Endodermal cell (in vitro differentiated cells): ENCODE results near the gene ATOSB. TPM values are rescaled to one million over a fixed set of nuclear protein-coding genes. Genes with fewer than 3 reads are reported as not detected.
"Not testable (repeated sequence)": the region's sequence is repeated elsewhere in the genome, so short reads cannot be mapped to it uniquely, and the experiment has no call there.

Experiments used
- DNase-seq: peaks from one replicate; pipeline ENCODE4 v3.0.0-alpha.2; 2017
- H3K27ac ChIP-seq: 2 replicates; pipeline ENCODE4 v1.5.1; 2013; ENCODE audit warnings: mild to moderate bottlenecking, low read depth, low read length, moderate library complexity
- H3K27me3 ChIP-seq: 2 replicates; pipeline ENCODE4 v1.6.1; 2013; ENCODE audit warnings: mild to moderate bottlenecking, low read length, moderate library complexity; ENCODE audit not compliant: insufficient read depth, control insufficient read depth, poor library complexity, severe bottlenecking
- H3K36me3 ChIP-seq: 2 replicates; pipeline ENCODE4 v1.7.0; 2013; ENCODE audit warnings: mild to moderate bottlenecking, low read length, moderate library complexity; ENCODE audit not compliant: control insufficient read depth, insufficient read depth
- H3K4me1 ChIP-seq: one replicate; pipeline ENCODE4 v1.7.0; 2013; ENCODE audit warnings: low read length; ENCODE audit not compliant: control insufficient read depth, insufficient read depth
- H3K4me3 ChIP-seq: 2 replicates; pipeline ENCODE4 v1.5.1; 2013; ENCODE audit warnings: mild to moderate bottlenecking, low read length, moderate library complexity
- H3K9ac ChIP-seq: 2 replicates; pipeline ENCODE4 v1.6.1; 2013; ENCODE audit warnings: mild to moderate bottlenecking, low read length, moderate library complexity; ENCODE audit not compliant: poor library complexity, severe bottlenecking; ENCODE audit errors: extremely low read depth
- H3K9me3 ChIP-seq: 2 replicates; pipeline ENCODE4 v1.6.1; 2013; ENCODE audit warnings: mild to moderate bottlenecking, low read length, moderate library complexity; ENCODE audit not compliant: control insufficient read depth
- H3K27ac Mint-ChIP-seq: 2 replicates; pipeline ENCODE4 v1.8.0; 2020; ENCODE audit warnings: mixed read lengths
- H3K27me3 Mint-ChIP-seq: 2 replicates; pipeline ENCODE4 v1.8.0; 2021; ENCODE audit warnings: mild to moderate bottlenecking, mixed read lengths; ENCODE audit not compliant: insufficient read depth
- H3K36me3 Mint-ChIP-seq: 2 replicates; pipeline ENCODE4 v1.8.0; 2020; ENCODE audit warnings: low read depth, mixed read lengths
- H3K4me1 Mint-ChIP-seq: 2 replicates; pipeline ENCODE4 v1.8.0; 2020; ENCODE audit warnings: mixed read lengths
- H3K4me3 Mint-ChIP-seq: 2 replicates; pipeline ENCODE4 v1.8.0; 2020; ENCODE audit warnings: mild to moderate bottlenecking, moderate library complexity, mixed read lengths
- H3K9me3 Mint-ChIP-seq: 2 replicates; pipeline ENCODE4 v1.8.0; 2020; ENCODE audit warnings: mild to moderate bottlenecking, mixed read lengths
- CTCF ChIP-seq: fragments of 200-600 bp; sonication (generic); conservative IDR thresholded peaks from 2 replicates; pipeline ENCODE4 v1.5.0; 2021; ENCODE audit warnings: antibody characterized with exemption, mild to moderate bottlenecking
- WGBS, 2 experiments: methylation state at CpG; one replicate each; pipeline versions ENCODE4 v1.1.5 to v1.1.7; 2013; ENCODE audit warnings: missing lambda C conversion rate in 2 of 2, mixed read lengths in 1 of 2; ENCODE audit not compliant: insufficient coverage in 1 of 2, insufficient read length in 1 of 2; 5-methylcytosine and 5-hydroxymethylcytosine counted together
- total RNA-seq, 2 donors: library from RNA; stranded (reverse); fragmentation: NEBNext Ultra II Directional in 1 of 2; extraction: Animal tissue kit (Norgen Biotek cat#: 25700) in 1 of 2; gene quantifications; 2 replicates in 1 of 2; 3 replicates in 1 of 2; pipeline ENCODE4 v1.2.1, GENCODE V29; 2021

The ATOSB gene
- total RNA-seq, 2 donors from 2014 or later, result 21.1 to 22.7 TPM

GRCh38 chr9:35152926-35153325 is 37.3 kb upstream of the ATOSB start:
- Histone ChIP-seq H3K4me1 (no peaks in the 10 kb centered on the region), H3K27ac (no peak overlapping the region), H3K36me3 (no peaks in the 10 kb centered on the region), H3K9ac (no peak overlapping the region), H3K4me3 (no peak overlapping the region), H3K27me3 (no peaks in the 10 kb centered on the region), H3K9me3 (peaks cover 44% of the 10 kb centered on the region)
- DNase-seq, result no peak
- no peak overlapping the region for H3K4me3 Mint-ChIP-seq
- H3K9me3 Mint-ChIP-seq, result peaks cover 26% of the 10 kb centered on the region
- H3K4me1 Mint-ChIP-seq, result no peaks in the 10 kb centered on the region
- peaks cover 17% of the 10 kb centered on the region for H3K36me3 Mint-ChIP-seq
- WGBS, 2 experiments, result 85 to 93% methylated on average over 5 to 9 of the region's 9 CpGs
- H3K27me3 Mint-ChIP-seq, result no peaks in the 10 kb centered on the region
- no peak for TF ChIP-seq CTCF
- H3K27ac Mint-ChIP-seq, result no peak overlapping the region

- H3K36me3 ChIP-seq, H3K4me3 ChIP-seq, H3K27ac Mint-ChIP-seq, H3K27me3 ChIP-seq, H3K4me1 Mint-ChIP-seq, H3K4me1 ChIP-seq, H3K4me3 Mint-ChIP-seq, H3K9ac ChIP-seq, H3K36me3 Mint-ChIP-seq, DNase-seq, H3K27ac ChIP-seq, H3K27me3 Mint-ChIP-seq: not testable (repeated sequence)
- H3K9me3 Mint-ChIP-seq, result peaks cover 58% of the 10 kb centered on the region
- 83 to 91% methylated on average over 2 to 4 of the region's 5 CpGs for WGBS, 2 experiments
- peaks cover 53% of the 10 kb centered on the region for H3K9me3 ChIP-seq
Observed at GRCh38 chr9:35147941-35148563, 32.4 kb upstream of the ATOSB start.

- H3K4me3 Mint-ChIP-seq, result no peak overlapping the region
- no peaks in the 10 kb centered on the region for H3K36me3 Mint-ChIP-seq
- Histone ChIP-seq H3K9me3 (peaks cover 41% of the 10 kb centered on the region), H3K4me3 (no peak overlapping the region), H3K36me3 (no peaks in the 10 kb centered on the region), H3K27me3 (no peaks in the 10 kb centered on the region), H3K4me1 (no peaks in the 10 kb centered on the region), H3K9ac (no peak overlapping the region), H3K27ac (no peak overlapping the region)
- 91 to 94% methylated on average over 5 of the region's 5 CpGs for WGBS, 2 experiments
- H3K9me3 Mint-ChIP-seq, result peaks cover 54% of the 10 kb centered on the region
- H3K4me1 Mint-ChIP-seq, result no peaks in the 10 kb centered on the region
- no peaks in the 10 kb centered on the region for H3K27me3 Mint-ChIP-seq
- TF ChIP-seq CTCF, result no peak
- DNase-seq, result no peak
- H3K27ac Mint-ChIP-seq, result no peak overlapping the region
Observed at GRCh38 chr9:35142037-35142436, 26.4 kb upstream of the ATOSB start.

- no peaks in the 10 kb centered on the region for H3K27me3 ChIP-seq
- H3K36me3 ChIP-seq, result no peaks in the 10 kb centered on the region
- H3K27ac ChIP-seq, result no peak overlapping the region
- no peak overlapping the region for H3K4me3 ChIP-seq
- H3K27me3 Mint-ChIP-seq, result no peaks in the 10 kb centered on the region
- H3K4me1 Mint-ChIP-seq, result no peaks in the 10 kb centered on the region
- 73 to 85% methylated on average over 1 to 2 of the region's 2 CpGs for WGBS, 2 experiments
- TF ChIP-seq CTCF, result no peak
- H3K9me3 ChIP-seq, result peaks cover 36% of the 10 kb centered on the region
- H3K4me1 ChIP-seq, result no peaks in the 10 kb centered on the region
- H3K27ac Mint-ChIP-seq, result no peak overlapping the region
- no peak for DNase-seq
- peaks cover 51% of the 10 kb centered on the region for H3K9me3 Mint-ChIP-seq
- no peak overlapping the region for H3K9ac ChIP-seq
- no peaks in the 10 kb centered on the region for H3K36me3 Mint-ChIP-seq
- no peak overlapping the region for H3K4me3 Mint-ChIP-seq
Observed at GRCh38 chr9:35140093-35140492, 24.4 kb upstream of the ATOSB start.
